GM18870 (cell line): ENCODE data around the gene TEKT4.
"Not testable (repeated sequence)": the region's sequence is repeated elsewhere in the genome, so short reads cannot be mapped to it uniquely, and the experiment has no call there.

ENCODE experiments used
- ATAC-seq: cut with Tn5 transposase; IDR thresholded peaks from one replicate; pipeline ENCODE4 v1.9.1; 2021; ENCODE audit warnings: moderate library complexity; ENCODE audit not compliant: unreplicated experiment

Gene TEKT4

GRCh38 chr2:94871226-94872087, at the start of gene TEKT4:
TEKT4 (plus strand) TSS chr2:94871430; CDS start chr2:94871580, 150 bp downstream.
- ATAC-seq, result no peak

DNA sequence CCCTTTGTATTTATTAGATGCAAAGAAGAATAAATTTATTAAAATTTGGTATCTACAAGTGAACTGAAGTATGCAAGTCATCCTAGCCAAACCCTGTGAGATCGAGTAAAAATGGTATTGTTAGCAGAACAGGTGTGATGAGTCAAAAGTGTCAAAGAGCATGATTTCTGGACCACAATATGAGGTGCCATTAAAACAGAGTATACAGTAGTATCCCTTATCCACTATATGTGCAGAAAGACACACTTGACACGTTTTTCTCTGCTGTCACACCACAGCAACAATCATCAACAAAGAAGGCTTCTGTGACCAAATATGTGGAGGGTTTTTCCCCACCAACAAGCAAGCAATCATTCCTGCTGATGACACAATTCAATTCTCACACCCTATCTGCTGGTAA, 32.0 kb upstream of the TEKT4 start:
- not testable (repeated sequence) for ATAC-seq

GRCh38 chr2:94856856-94857255, 14.4 kb upstream of the TEKT4 start:
- ATAC-seq, result not testable (repeated sequence)

DNA sequence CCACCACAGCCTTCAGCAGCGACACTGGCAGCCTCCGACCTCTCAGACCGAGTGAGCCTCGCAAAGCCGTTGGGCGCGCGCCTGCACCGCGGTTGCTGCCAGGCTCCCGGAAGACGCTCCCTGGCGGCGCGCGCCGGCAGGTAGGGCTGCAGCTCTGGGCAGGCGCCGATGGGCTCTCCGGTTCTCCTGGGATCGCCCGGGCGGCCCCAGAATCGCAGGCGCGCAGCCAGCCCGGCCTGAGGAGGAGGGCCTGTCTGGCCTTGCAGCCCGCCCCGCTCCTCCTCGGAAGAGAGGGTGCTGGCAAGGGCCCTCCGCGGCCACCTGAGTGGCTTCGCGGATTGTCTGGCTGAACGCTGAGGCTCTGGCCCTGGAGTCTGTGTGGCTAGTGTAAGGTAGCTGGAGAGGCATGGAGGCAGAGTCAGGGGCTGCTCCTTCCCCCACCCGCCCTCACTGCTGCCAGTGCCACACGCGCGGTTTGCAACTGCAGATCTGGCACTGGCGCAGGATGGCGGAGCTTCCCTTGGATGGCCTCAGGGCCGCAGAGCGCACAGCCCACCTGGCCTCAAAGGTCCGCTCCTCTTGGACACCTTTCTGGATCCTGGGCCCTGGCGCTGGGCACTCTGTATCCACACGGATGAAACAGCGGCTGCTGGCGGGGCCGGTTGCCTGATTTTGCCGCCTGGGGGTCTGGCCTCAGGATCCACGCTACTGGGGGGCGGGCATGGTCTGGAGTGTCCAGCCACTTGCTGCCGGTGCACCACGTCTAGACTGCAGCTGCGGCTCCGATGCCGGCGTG, 13.7 kb upstream of the TEKT4 start:
- not testable (repeated sequence) for ATAC-seq

DNA sequence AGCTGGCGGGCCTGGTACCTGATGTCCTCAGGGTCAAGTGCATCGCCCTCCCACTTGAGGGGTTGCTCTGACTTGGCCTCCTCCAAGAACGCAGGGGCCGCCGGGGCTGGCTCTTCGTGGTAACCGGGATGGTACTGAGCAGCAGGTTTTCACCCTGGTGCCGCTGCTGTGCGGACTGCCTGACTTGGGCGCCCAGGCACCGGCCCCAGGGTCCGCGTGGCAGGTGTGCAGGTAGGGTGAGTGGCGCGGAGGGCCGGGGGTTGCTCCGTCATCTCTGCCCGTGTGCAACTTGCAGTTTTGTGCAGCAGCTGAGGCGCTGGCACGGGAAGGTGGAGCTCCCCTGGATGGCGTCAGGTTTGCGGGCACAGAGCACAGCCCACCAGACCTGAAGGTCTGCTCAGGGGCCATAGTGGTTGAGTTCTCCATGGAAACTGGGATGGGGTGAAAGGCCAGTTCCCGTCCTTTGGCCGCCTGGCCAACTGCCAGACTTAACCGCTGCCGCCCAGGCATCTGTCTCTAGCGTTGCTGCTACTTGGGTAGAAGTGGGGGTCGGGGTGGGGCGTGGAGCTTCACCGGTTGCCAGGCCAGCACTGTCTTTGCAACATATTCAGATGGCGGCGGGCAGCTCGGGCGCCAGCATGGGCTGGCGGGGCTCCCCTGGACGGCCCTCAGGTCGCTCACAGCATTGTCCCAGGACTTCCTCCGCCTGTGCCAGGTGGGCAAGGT, 12.9 kb upstream of the TEKT4 start:
- not testable (repeated sequence) for ATAC-seq

DNA sequence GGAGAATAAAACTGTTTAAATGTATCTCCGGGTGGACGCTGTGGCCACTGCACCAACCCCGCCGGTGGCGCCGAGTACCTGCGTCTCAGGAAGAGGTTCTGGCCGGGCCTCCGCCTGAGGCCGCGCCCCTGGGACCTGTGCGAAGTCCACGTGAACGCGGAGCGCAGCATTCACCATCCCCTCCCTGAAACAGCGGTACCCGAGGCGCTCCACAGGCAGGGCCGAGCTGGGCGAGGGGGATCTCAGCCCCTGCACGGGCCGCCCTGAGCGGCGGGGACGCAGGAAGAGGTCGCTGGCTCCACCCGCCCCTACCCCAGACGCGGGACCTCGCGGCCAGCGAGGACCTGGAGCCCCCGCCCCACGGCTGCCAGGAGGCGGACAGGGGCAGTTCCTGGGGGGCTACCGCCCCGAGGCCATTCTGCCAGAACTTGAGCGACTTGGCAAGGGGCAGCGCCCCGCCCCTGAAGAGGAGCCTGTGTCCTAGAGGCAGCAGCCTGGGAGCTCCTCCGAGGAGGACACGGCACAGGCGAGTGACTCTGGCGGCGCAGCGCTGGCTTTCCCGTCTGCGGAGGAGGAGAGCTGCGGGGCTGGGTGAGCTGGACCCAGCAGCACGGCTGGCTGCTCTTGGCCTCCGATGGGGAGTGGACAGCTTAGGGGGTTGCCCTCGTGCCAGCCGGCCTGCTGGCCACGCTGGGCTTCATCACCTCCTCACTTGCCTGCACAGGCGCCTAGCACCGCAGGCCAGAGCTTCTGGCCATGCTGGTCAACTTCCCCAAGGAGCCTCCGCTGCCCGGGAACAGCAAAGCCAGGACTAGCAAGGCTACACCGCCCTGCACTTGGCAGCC, 9.7 kb upstream of the TEKT4 start:
- no peak for ATAC-seq

DNA sequence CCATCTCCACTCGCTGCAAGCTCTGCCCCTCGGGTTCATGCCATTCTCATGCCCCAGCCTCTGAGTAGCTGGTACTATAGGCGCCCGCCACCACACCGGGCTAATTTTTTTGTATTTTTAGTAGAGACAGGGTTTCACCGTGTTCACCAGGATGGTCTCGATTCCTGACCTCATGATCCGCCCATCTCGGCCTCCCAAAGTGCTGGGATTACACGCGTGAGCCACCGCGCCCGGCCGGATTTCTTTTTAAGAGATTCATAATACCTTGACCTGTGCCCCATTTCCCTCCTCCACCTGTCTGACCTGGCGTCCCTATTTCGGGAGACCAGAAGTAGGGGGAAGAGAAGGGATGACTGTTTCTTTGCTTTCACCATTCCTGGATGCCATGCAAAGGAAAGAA, 8.3 kb upstream of the TEKT4 start:
- not testable (repeated sequence) for ATAC-seq

GRCh38 chr2:94869131-94869530, 2.1 kb upstream of the TEKT4 start:
- no peak for ATAC-seq

DNA sequence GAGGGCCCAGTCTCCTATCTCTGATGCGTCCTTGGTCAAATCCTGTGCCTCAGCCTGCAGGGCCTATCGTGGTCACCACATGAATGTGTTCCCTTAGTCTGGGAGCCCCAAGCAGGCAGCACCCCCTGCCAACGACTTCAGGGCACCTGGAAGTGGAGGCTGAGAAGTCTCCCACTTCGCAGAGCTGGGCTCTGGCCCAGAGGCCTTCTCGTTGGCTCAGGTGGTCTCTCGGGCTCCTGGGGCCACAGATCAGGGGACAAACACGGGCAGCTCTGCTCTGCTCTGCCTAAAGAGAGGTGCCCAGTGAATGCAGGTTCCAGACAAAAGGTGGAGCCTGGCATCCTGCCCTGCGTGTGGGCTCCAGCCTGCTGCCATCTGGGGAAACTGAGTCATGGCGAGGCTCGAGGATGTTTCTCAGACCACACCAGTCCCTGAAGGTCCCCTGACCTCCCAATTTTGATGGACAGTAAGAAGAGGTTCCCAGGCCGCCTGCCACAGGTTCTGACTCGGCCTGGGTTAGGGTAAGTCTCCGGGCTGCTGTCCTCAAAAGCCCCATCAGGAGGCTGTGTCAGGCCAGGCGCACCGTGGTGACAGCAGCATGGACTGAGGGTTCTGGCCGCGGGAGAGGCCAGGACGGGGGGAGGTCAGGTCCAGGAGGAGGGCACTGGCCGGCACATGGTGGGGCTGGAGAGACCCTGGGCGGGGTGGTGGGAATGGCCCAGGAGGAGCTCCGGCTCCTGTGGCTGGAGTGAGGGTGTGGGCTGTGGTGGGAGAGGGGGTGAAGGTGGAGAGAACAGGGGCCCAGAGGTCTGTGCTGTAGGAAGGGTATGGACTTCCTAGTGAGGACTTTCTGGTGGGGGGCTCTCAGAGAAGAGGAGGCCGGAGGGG, 1.4 kb upstream of the TEKT4 start:
- no peak for ATAC-seq

DNA sequence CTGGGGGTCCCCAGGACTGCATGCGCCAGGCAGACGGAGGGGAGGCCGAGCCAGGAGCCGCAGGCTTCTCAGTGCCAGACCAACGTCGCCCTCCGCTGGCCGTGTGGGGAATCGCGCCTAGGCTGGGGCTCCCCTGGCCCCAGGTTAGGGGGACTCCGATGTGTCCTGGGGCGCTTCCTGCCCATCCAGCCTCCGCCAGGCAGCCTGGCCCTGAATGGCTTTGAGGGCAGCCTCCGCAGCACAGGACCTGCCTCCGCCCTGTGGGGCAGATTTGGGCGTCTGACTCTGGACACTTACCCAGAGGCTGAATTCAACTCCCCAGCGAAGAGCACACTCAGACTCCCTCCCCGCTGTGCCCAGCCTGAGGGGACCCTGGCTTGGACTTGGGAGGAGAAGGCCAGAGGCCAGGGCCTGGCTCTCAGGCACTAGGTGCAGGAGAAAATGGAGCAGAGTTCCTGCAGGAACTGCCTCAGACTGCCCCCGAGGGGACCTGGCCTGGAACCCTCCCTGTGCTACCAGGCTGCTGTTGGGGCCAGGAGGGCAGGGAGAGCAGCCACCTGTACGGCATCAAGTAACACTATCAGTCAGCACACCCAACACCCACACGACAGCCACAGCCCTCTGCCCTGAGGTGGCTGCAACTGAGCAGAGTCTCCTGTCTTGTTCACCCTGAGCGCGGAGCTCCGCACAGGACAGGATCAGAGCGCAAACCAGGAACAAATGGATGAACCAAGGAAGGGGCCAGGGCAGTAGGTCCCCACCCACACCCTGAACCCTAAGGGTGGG, 597 bp upstream of the TEKT4 start:
- no peak for ATAC-seq

DNA sequence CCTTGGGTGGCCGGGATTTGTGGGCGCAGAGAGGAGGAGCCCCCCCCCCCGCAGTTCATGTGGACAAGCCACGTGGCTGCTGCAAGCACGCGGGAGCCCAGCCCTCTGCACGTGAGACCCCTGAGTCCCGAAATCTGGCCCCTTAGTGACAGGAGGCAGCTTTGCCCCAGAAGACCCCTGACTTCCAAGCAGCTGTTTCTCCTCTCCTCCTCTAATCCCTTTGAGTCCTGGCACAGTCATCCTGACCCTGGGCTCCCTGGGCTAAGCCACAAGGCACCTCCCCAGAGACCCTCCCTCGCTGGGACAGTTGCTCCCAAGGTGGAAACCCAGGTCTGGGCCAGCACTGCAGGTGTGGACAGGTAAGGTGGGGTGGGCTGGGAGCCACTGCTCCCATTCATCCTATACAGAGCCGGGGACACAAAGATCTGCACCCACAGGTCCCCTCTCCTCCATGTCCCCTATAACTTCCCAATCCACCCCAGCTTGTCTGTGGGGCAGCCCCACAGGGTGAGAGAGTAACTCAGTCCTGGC, 923 bp downstream of the TEKT4 start:
- no peak for ATAC-seq

DNA sequence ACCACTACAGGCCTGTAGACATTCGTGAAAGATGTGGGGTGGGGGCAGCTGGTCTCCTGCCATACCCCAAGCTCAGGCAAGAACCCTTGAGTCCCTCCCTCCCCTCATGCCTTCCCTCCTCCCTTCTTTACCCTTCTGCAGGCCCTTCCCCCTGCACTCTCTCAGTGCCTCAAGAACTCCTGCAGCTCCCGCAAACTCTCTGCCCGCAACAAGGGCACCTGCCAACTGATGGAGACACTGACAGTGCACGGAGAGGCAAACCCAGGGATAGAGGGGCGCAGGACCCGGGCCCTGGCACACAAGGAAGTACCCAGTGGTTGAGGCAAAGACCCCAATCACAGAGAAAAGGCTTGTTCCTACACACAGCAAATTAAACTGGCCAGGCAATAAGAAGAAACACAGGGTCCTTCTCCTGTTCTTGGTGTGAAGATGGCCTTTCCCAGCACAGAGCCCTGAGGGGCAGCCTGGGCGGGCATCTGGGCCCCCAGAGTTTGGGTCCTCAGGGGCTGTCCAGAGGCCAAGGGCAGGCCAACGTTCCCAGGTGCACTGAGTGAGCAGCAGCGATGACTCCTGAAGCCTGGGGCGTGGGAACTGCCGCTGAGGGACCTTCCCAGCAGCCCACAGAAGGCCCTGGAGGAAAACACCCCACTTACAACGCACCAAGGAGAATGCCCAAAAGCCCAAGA, 1.6 kb downstream of the TEKT4 start:
- ATAC-seq, result no peak

DNA sequence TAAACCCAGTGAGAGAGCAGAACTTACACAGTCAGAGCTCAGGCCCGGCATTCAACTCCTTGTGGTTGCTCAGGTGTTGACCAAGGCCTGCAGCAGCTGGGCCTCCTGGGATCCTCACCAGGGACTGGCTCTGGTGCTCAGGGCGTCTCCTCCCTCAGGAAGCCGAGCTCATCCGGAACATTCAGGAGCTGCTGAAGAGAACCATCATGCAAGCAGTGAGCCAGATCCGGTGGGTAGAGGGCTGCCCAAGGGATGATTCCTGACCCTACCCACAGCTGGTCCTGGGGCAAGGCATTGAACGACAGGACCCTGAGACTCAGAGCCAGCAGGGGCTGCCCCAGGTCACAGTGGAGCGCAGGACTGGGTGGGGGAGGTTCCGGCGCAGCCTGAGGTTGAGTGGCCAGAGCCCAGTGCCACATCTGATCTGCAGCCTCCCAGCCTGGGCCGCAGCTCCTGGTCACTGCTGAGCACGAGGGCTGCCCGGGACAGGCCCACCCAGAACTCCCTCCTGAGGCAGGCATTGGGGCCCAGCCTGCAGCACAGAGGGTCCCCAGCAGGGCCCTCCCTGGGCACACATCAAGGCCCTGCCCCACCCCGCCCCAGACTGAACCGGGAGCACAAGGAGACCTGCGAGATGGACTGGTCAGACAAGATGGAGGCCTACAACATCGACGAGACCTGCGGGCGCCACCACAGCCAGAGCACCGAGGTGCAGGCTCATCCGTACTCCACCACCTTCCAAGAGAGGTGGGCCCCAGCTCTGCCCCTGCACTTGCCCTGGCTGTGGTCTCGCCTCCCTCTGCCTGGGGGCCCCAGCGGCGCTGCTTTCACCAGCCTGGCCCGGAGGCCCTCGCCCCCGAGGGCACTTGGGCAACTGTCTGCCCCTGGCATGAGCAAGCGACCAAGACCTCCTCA, 2.4 kb downstream of the TEKT4 start:
- ATAC-seq, result no peak

DNA sequence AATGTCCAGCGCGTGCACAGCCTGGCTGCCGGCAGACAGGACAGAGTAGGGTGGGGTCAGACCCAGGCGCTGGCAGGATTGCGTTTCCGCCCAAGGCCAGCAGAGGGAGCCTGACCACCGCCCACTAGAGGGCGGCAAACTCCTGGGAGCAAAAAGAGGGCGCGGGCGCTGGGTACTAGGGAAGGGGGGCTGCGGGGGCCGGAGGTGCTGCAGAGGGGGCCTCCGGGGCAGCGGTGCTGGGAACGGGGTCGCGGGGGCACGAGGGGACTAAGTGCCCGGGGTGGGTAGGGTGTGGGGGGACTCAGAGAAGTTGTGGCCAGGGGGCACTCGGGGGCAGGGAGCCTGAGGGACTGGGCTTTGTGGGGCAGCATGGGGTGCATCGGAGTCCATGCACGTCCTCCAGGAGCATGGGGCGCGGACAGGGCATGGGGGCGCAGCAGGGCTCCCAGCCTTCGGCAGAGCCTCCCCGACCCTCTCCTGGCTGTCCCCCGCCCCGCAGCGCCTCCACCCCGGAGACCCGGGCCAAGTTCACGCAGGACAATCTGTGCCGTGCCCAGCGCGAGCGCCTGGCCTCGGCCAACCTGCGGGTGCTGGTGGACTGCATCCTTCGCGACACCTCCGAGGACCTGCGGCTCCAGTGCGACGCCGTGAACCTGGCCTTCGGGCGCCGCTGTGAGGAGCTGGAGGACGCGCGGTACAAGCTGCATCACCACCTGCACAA, 3.2 kb downstream of the TEKT4 start:
- peak; percentile 65 for ATAC-seq

GRCh38 chr2:94875064-94875819, 4.0 kb downstream of the TEKT4 start:
- ATAC-seq, result no peak
